HUES6 (cell line): ENCODE measurements around the gene TFAP2E.
"Not testable (repeated sequence)": the region's sequence is repeated elsewhere in the genome, so short reads cannot be mapped to it uniquely, and the experiment has no call there.

Experiments used
- H3K27ac ChIP-seq: 2 replicates; pipeline ENCODE4 v1.7.0; 2013; ENCODE audit warnings: low read depth, mild to moderate bottlenecking, low read length, inconsistent platforms
- H3K27me3 ChIP-seq: 2 replicates; pipeline ENCODE4 v1.6.1; 2013; ENCODE audit warnings: low read length; ENCODE audit not compliant: control insufficient read depth, insufficient read depth
- H3K36me3 ChIP-seq: 2 replicates; pipeline ENCODE4 v1.6.1; 2013; ENCODE audit warnings: low read length; ENCODE audit not compliant: control insufficient read depth, insufficient read depth
- H3K4me1 ChIP-seq: 2 replicates; pipeline ENCODE4 v1.6.1; 2013; ENCODE audit warnings: low read length; ENCODE audit not compliant: control insufficient read depth, insufficient read depth
- H3K4me3 ChIP-seq: 2 replicates; pipeline ENCODE4 v1.5.1; 2013; ENCODE audit warnings: low read depth, low read length
- H3K9ac ChIP-seq: one replicate; pipeline ENCODE4 v1.6.1; 2013; ENCODE audit warnings: mild to moderate bottlenecking, low read length
- H3K9me3 ChIP-seq: 2 replicates; pipeline ENCODE4 v1.6.1; 2013; ENCODE audit warnings: low read depth, low read length; ENCODE audit not compliant: control insufficient read depth, insufficient read depth

The TFAP2E gene

DNA sequence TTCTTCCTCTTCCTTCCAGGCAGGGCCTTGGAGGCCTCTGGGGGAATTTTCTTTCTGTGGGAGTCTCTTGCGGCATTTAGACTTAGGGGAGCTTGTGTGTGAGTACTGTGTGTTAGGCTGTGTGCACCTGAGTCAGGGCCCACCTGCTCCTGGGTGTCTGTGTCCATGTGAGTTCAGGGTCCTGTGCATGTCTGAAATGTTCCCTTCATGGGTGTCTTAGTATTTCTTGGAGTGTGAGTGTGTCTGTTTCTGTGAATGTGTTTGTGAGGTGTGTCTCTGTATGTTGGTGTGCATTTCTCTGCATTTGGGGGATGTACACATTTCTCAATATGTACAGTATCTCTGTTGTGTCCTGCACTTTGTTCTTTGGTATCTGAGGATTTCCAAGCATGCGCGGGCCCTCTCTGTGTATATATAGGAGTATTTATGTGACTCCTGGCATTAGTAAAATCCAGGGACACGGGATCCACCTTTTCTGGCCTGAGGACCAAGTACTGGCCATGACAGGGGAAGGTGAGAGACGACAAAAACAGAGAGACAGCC is 2.4 kb downstream of the TFAP2E start:
- H3K27me3 ChIP-seq: peaks cover 82% of the 10 kb centered on the region
- H3K27ac ChIP-seq: no peak overlapping the region
- H3K4me3 ChIP-seq: no peak overlapping the region
- H3K9me3 ChIP-seq: no peaks in the 10 kb centered on the region
- peaks cover 34% of the 10 kb centered on the region for H3K4me1 ChIP-seq
- no peaks in the 10 kb centered on the region for H3K36me3 ChIP-seq
- no peak overlapping the region for H3K9ac ChIP-seq

DNA sequence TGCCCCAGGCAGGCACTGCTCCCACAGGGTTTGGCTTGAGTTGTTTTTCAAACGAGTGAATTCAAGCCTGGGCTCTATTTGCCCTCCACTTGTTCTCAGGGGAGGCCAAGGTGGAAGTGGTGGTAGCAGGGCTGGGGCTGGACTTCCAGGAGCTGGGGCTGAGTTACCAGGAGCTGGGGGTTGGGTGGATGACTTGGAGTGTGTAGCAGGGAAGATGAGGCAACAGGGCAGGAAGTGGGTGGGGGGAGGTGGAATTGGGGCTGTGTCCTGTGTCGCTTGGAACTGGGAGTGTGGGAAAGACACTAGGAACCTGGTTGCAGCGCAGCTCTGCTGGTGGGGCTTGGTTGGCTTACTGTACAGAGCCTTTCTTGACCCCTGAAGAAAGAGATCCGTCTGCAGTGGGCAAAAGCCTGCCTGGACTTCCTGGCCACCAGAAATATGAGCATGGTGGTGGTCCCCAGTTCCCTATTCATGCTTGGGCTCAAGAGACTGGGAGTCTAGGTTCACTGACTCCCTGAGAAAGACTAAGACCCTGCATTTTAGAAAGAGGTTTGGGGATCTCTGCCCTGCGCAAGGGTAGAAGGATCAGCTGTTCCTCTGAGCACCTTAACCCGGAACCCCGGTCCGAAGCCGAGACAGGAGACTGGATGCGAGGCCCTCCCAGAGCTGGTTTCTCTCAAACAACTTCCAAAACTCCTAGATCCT is 3.1 kb downstream of the TFAP2E start:
- Histone ChIP-seq H3K27me3 (peaks cover 76% of the 10 kb centered on the region), H3K4me3 (peak overlapping the region; percentile 30; the same call in 1 of the 2 replicates), H3K9ac (no peak overlapping the region), H3K27ac (no peak overlapping the region), H3K4me1 (peaks cover 34% of the 10 kb centered on the region), H3K36me3 (no peaks in the 10 kb centered on the region), H3K9me3 (no peaks in the 10 kb centered on the region)

GRCh38 chr1:35576766-35577070 is 3.6 kb downstream of the TFAP2E start:
- H3K27ac ChIP-seq, H3K36me3 ChIP-seq, H3K9me3 ChIP-seq, H3K9ac ChIP-seq: not testable (repeated sequence)
- peaks cover 34% of the 10 kb centered on the region for H3K4me1 ChIP-seq
- peak overlapping the region; percentile 72 for H3K4me3 ChIP-seq
- H3K27me3 ChIP-seq: peaks cover 71% of the 10 kb centered on the region

- H3K27me3 ChIP-seq: peaks cover 65% of the 10 kb centered on the region
- H3K27ac ChIP-seq: no peak overlapping the region
- no peaks in the 10 kb centered on the region for H3K36me3 ChIP-seq
- H3K4me3 ChIP-seq: peak overlapping the region; percentile 72
- H3K9ac ChIP-seq: peak overlapping the region; percentile 45
- H3K9me3 ChIP-seq: no peaks in the 10 kb centered on the region
- H3K4me1 ChIP-seq: peaks cover 34% of the 10 kb centered on the region
These were observed 4.2 kb downstream of the TFAP2E start for GRCh38 chr1:35577071-35577998.

GRCh38 chr1:35580949-35581388 is 7.9 kb downstream of the TFAP2E start:
- Histone ChIP-seq H3K27ac (no peak overlapping the region), H3K9me3 (no peaks in the 10 kb centered on the region), H3K27me3 (peaks cover 28% of the 10 kb centered on the region), H3K9ac (no peak overlapping the region), H3K4me3 (no peak overlapping the region), H3K36me3 (no peaks in the 10 kb centered on the region), H3K4me1 (peaks cover 12% of the 10 kb centered on the region)

DNA sequence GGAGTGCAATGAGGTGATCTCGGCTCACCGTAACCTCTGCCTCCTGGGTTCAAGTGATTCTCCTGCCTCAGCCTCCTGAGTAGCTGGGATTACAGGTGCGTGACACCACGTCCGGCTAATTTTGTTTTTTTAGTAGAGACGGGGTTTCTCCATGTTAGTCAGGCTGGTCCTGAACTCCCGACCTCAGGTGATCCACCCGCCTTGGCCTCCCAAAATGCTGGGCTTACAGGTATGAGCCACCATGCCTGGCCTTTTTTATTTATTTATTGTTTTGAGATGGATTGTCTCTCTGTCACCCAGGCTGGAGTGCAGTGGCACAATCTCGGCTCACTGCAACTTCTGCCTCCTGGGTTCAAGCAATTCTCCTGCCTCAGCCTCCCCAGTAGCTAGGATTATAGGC is 8.5 kb downstream of the TFAP2E start:
- not testable (repeated sequence) for H3K36me3 ChIP-seq, H3K4me3 ChIP-seq, H3K9ac ChIP-seq, H3K9me3 ChIP-seq, H3K27ac ChIP-seq, H3K4me1 ChIP-seq
- H3K27me3 ChIP-seq: peaks cover 22% of the 10 kb centered on the region

DNA sequence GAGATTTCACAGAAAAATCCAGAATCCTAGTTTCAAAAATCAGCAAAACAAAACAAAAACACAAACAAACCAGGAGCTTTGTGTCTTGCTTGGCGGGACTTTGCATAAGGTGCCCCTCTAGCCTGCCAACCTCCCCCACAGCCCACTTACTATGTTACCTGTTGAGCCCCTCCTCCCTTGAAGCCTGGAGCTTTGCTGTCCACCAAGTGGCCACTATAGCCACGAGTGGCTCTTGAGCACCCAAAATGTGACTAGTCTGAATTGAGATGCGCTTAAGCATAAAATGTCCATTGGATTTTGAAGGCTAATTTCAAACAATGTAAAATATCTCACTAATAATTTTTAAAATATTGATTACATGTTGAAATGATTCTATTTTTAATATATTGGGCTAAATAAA is 12.2 kb downstream of the TFAP2E start:
- Histone ChIP-seq H3K4me3 (no peak overlapping the region), H3K36me3 (no peaks in the 10 kb centered on the region), H3K9ac (no peak overlapping the region), H3K27me3 (no peaks in the 10 kb centered on the region), H3K9me3 (no peaks in the 10 kb centered on the region), H3K4me1 (peaks cover 6% of the 10 kb centered on the region; the same call in 1 of the 2 replicates), H3K27ac (no peak overlapping the region)

DNA sequence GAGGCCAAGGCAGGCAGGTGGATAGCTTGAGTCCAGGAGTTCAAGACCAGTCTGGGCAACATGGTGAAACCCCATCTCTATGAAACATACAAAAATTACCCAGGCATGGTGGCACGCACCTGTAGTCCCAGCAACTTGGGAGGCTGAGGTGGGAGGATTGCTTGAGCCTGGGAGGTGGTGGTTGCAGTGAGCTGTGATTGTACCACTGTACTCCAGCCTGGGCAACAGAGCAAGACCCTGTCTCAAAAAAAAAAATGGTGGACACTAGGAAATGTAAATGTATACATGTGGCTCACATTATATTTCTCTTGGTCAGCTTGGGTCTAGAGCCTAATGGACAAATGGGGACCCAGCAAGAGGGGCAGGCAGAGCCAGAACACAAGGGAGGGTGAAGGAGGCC is 12.7 kb downstream of the TFAP2E start:
- not testable (repeated sequence) for H3K27ac ChIP-seq, H3K4me3 ChIP-seq, H3K9me3 ChIP-seq, H3K9ac ChIP-seq, H3K4me1 ChIP-seq, H3K27me3 ChIP-seq, H3K36me3 ChIP-seq

- H3K9ac ChIP-seq: no peak overlapping the region
- H3K27me3 ChIP-seq: no peaks in the 10 kb centered on the region
- H3K9me3 ChIP-seq: no peaks in the 10 kb centered on the region
- H3K4me3 ChIP-seq: no peak overlapping the region
- peaks cover 6% of the 10 kb centered on the region; the same call in 1 of the 2 replicates for H3K36me3 ChIP-seq
- H3K4me1 ChIP-seq: peaks cover 6% of the 10 kb centered on the region; the same call in 1 of the 2 replicates
- H3K27ac ChIP-seq: no peak overlapping the region
These were observed 13.7 kb downstream of the TFAP2E start for GRCh38 chr1:35586808-35587207.

GRCh38 chr1:35587736-35588135 is 14.6 kb downstream of the TFAP2E start:
- Histone ChIP-seq H3K9me3 (no peaks in the 10 kb centered on the region), H3K27me3 (no peaks in the 10 kb centered on the region), H3K4me3 (no peak overlapping the region), H3K27ac (no peak overlapping the region), H3K4me1 (peaks cover 6% of the 10 kb centered on the region; the same call in 1 of the 2 replicates), H3K9ac (no peak overlapping the region), H3K36me3 (peaks cover 6% of the 10 kb centered on the region; the same call in 1 of the 2 replicates)
